K562 (cell line): ENCODE results near the gene BRAP. TPM values are rescaled to one million over a fixed set of nuclear protein-coding genes. Genes with fewer than 3 reads are reported as not detected.

ENCODE experiments used
- ATAC-seq: fragments of 200-7000 bp; cut with Tn5 transposase; 3 replicates; pipeline ENCODE4 v1.9.1; 2020; ENCODE audit warnings: moderate library complexity
- BruUV-seq: library from RNA; stranded (reverse); fragments of 400-500 nt; replicated peaks from 2 replicates; lab custom pipeline; 2021; lab: Mats Ljungman, UMichigan
- CTCF ChIA-PET: fragments of 300-600 bp; formaldehyde crosslinking; extraction: SDS; loops from one replicate; lab custom pipeline; 2021; ENCODE audit warnings: low intra/inter-chr PET ratio; lab: Yijun Ruan, JAX
- POLR2A ChIA-PET: fragments of 300-600, 350-650 bp; sonication (Branson Sonifier 250); formaldehyde crosslinking; extraction: SDS; loops from one replicate; lab custom pipeline; 2021; ENCODE audit warnings: antibody characterized with exemption, inconsistent platforms; lab: Yijun Ruan, JAX
- DNase-seq, 4 experiments: peaks; one replicate each; pipeline versions ENCODE4 v3.0.0 to v3.0.0-alpha.2; 2011 to 2018; ENCODE audit warnings: low spot score in 3 of 4, mixed read lengths in 3 of 4; ENCODE audit errors: extremely low read depth in 1 of 4
- FAIRE-seq: peaks from 2 replicates; lab custom pipeline; 2011; peaks lifted over from hg19 to GRCh38; lab: Jason Lieb, UNC
- H2AFZ ChIP-seq: 2 replicates; pipeline ENCODE4 v1.6.0; 2011; ENCODE audit warnings: low read depth, low read length, control low read depth, inconsistent platforms
- H3K27ac ChIP-seq: fragments of 200-600 bp; 3 replicates; pipeline ENCODE4 v1.8.0; 2011; ENCODE audit warnings: low read depth, mild to moderate bottlenecking, control low read depth, inconsistent platforms, low read length, moderate library complexity, mixed read lengths; ENCODE audit errors: extremely low read depth
- H3K27me3 ChIP-seq, 2 experiments: fragments of 300-600 bp in 1 of 2; 2 replicates in 1 of 2; 3 replicates in 1 of 2; pipeline versions ENCODE4 v1.6.0 to v1.8.0; 2011; ENCODE audit warnings: inconsistent platforms in 2 of 2, low read length in 2 of 2, mild to moderate bottlenecking in 1 of 2, mixed read lengths in 1 of 2, moderate library complexity in 1 of 2; ENCODE audit not compliant: control insufficient read depth in 2 of 2, insufficient read depth in 2 of 2
- H3K36me3 ChIP-seq: fragments of 300-600 bp; 3 replicates; pipeline ENCODE4 v1.8.0; 2011; ENCODE audit warnings: mild to moderate bottlenecking, low read length, inconsistent platforms; ENCODE audit not compliant: control insufficient read depth, insufficient read depth
- H3K4me1 ChIP-seq, 2 experiments: fragments of 200-600 bp in 1 of 2; replicated peaks in 1 of 2; 2 replicates in 1 of 2; 3 replicates in 1 of 2; pipeline versions ENCODE4 v1.5.1 to v1.8.0; 2011; ENCODE audit warnings: inconsistent platforms in 2 of 2, low read length in 2 of 2, mild to moderate bottlenecking in 1 of 2, mixed read lengths in 1 of 2, moderate library complexity in 1 of 2; ENCODE audit not compliant: control insufficient read depth in 2 of 2, insufficient read depth in 2 of 2
- H3K4me2 ChIP-seq: 2 replicates; pipeline ENCODE4 v1.6.1; 2011; ENCODE audit warnings: low read length, control low read depth, inconsistent platforms, mixed read lengths; ENCODE audit not compliant: insufficient read depth
- H3K4me3 ChIP-seq: fragments of 200-600 bp; sonication (generic), shearing (Covaris generic); 2 replicates; pipeline ENCODE4 v1.5.1; 2016; ENCODE audit warnings: control low read depth, inconsistent platforms
- H3K79me2 ChIP-seq: fragments of 200-600 bp; 3 replicates; pipeline ENCODE4 v1.8.0; 2011; ENCODE audit warnings: low read length, inconsistent platforms; ENCODE audit not compliant: control insufficient read depth, insufficient read depth
- H3K9ac ChIP-seq, 2 experiments: 2 replicates each; pipeline versions ENCODE4 v1.6.0 to v1.6.1; 2011; ENCODE audit warnings: low read depth in 2 of 2, low read length in 2 of 2, control low read depth in 1 of 2, inconsistent platforms in 1 of 2, mild to moderate bottlenecking in 1 of 2, mixed read lengths in 1 of 2; ENCODE audit not compliant: insufficient read depth in 1 of 2
- H3K9me1 ChIP-seq: one replicate; pipeline ENCODE4 v1.6.0; 2011; ENCODE audit warnings: inconsistent platforms, mild to moderate bottlenecking, low read length, moderate library complexity; ENCODE audit not compliant: control insufficient read depth, insufficient read depth
- H3K9me3 ChIP-seq: replicated peaks from 2 replicates; pipeline ENCODE4 v1.5.1; 2011; ENCODE audit warnings: low read depth, low read length, inconsistent platforms; ENCODE audit not compliant: control insufficient read depth, insufficient read depth
- H4K20me1 ChIP-seq: replicated peaks from 2 replicates; pipeline ENCODE4 v1.6.1; 2011; ENCODE audit warnings: low read length, inconsistent platforms, mixed read lengths; ENCODE audit not compliant: control insufficient read depth, insufficient read depth
- BRCA1 ChIP-seq, 2 experiments: fragments of 450-650 bp in 1 of 2; sonication (generic) in 1 of 2; formaldehyde crosslinking in 1 of 2; IDR thresholded peaks; 2 replicates each; pipeline versions ENCODE4 v1.5.0 to v1.6.1; 2017 to 2020; ENCODE audit warnings: mild to moderate bottlenecking in 1 of 2, missing genetic modification reagents in 1 of 2
- CBX1 ChIP-seq: sonication (generic); IDR thresholded peaks from 2 replicates; pipeline ENCODE4 v1.6.1; 2016; ENCODE audit warnings: antibody characterized with exemption, low read depth, mild to moderate bottlenecking
- CEBPG ChIP-seq, 3 experiments: fragments of 200-800 bp in 1 of 3; sonication (Bioruptor generic) in 1 of 3; sonication (generic) in 1 of 3; formaldehyde crosslinking in 1 of 3; IDR thresholded peaks in 2 of 3; conservative IDR thresholded peaks in 1 of 3; 2 replicates each; pipeline versions ENCODE4 v1.6.1 to v1.8.0; 2016 to 2022; ENCODE audit warnings: missing compliant biosample characterization in 2 of 3, missing genetic modification characterization in 2 of 3, mild to moderate bottlenecking in 1 of 3, missing genetic modification reagents in 1 of 3
- CTBP1 ChIP-seq: fragments of 450-650 bp; IDR thresholded peaks from 2 replicates; pipeline ENCODE4 v1.6.1; 2016; ENCODE audit warnings: borderline replicate concordance
- JUN ChIP-seq, 2 experiments: sonication (generic) in 1 of 2; formaldehyde crosslinking in 1 of 2; IDR thresholded peaks; 2 replicates each; pipeline versions ENCODE4 v1.6.1 to v1.8.0; 2012 to 2022; ENCODE audit warnings: borderline replicate concordance in 2 of 2, mild to moderate bottlenecking in 2 of 2, improper control_type of control experiment in 1 of 2, low read depth in 1 of 2, low read length in 1 of 2, missing genetic modification reagents in 1 of 2
- MAFK ChIP-seq: IDR thresholded peaks from 2 replicates; pipeline ENCODE4 v1.6.1; 2011; ENCODE audit warnings: low read length, improper control_type of control experiment
- NR3C1 ChIP-seq: sonication (generic); formaldehyde crosslinking; IDR thresholded peaks from 2 replicates; pipeline ENCODE4 v1.8.1; 2022; ENCODE audit warnings: missing genetic modification reagents
- POLR2AphosphoS5 ChIP-seq: IDR thresholded peaks from 2 replicates; pipeline ENCODE4 v1.6.1; 2011; ENCODE audit warnings: mild to moderate bottlenecking, low read depth, low read length, moderate library complexity; ENCODE audit not compliant: control insufficient read depth, insufficient read depth
- RCOR1 ChIP-seq, 2 experiments: IDR thresholded peaks; 2 replicates each; pipeline ENCODE4 v1.6.1; 2012; ENCODE audit warnings: low read depth in 2 of 2, low read length in 2 of 2, borderline replicate concordance in 1 of 2, improper control_type of control experiment in 1 of 2
- XRCC3 ChIP-seq: fragments of 450-650 bp; IDR thresholded peaks from 2 replicates; pipeline ENCODE4 v1.6.1; 2017; ENCODE audit warnings: mild to moderate bottlenecking, moderate library complexity
- ZKSCAN1 ChIP-seq: fragments of 150-350 bp; IDR thresholded peaks from 2 replicates; pipeline ENCODE4 v1.6.1; 2016; ENCODE audit warnings: low read depth, low read length
- ZNF707 ChIP-seq: fragments of 250-450 bp; sonication (Bioruptor Pico); conservative IDR thresholded peaks from 2 replicates; pipeline ENCODE4 v1.8.0; 2022; ENCODE audit warnings: inconsistent platforms, mild to moderate bottlenecking, moderate library complexity
- WGBS: fragments of 100-300 bp; shearing (Covaris generic); methylation state at CpG from one replicate; pipeline ENCODE4 v1.1.6; 2016; ENCODE audit warnings: low coverage, mixed read lengths; ENCODE audit not compliant: insufficient coverage; ENCODE audit errors: missing lambda C conversion rate; 5-methylcytosine and 5-hydroxymethylcytosine counted together
- in situ Hi-C: fragments of 300-500 bp; cut with MboI; formaldehyde crosslinking; loops from 4 replicates; pipeline ENCODE4 v1.15.0; 2018; ENCODE audit warnings: inconsistent platforms, mixed read lengths
- intact Hi-C: fragments of 100-400 bp; cut with micrococcal nuclease; formaldehyde crosslinking; loops from 2 replicates; pipeline ENCODE4 v1.14.2; 2022
- polyA plus RNA-seq, 8 experiments: library from polyadenylated mRNA; depleted of rRNA in 4 of 8; stranded (reverse) in 5 of 8; unstranded in 3 of 8; fragments of >200 nt; fragmentation: Nextera tagmentation in 2 of 8; fragmentation: Illumina TruSeq in 1 of 8; extraction: Ambion mirVana in 2 of 8; extraction: Trizol in 1 of 8; gene quantifications; 2 replicates each; pipeline versions ENCODE4 v1.2.1 to v1.2.3, GENCODE V29; 2011 to 2014; ENCODE audit warnings: inconsistent platforms in 1 of 8, missing spikeins in 1 of 8
- total RNA-seq, 7 experiments: library from RNA; depleted of rRNA in 6 of 7; stranded (reverse); fragments of >200 nt in 6 of 7; fragmentation: Illumina TruSeq in 2 of 7; extraction: Trizol in 2 of 7; gene quantifications; 2 replicates each; pipeline versions ENCODE4 v1.2.1 to v1.2.3, GENCODE V29; 2011 to 2021; ENCODE audit warnings: low replicate concordance in 1 of 7
- TF ChIP-seq, protein P1 (sequence below): fragments of 450-650 bp; IDR thresholded peaks from 2 replicates; pipeline ENCODE4 v1.6.1; 2016; ENCODE audit warnings: antibody characterized with exemption
- TF ChIP-seq, protein P2 (sequence below): fragments of 250-450 bp; sonication (Bioruptor Pico); IDR thresholded peaks from 2 replicates; pipeline ENCODE4 v1.8.0; 2022; ENCODE audit warnings: moderate library complexity, mild to moderate bottlenecking, inconsistent platforms
- TF ChIP-seq, protein P3 (sequence below): fragments of 250-450 bp; sonication (Bioruptor Pico); IDR thresholded peaks from 2 replicates; pipeline ENCODE4 v1.5.0; 2020; ENCODE audit warnings: mild to moderate bottlenecking

BRAP gene
- total and polyA plus RNA-seq, 9 of the 15 experiments (the other 6 are each of a cell fraction or from before 2014, with no cell fraction given), result 2.2 to 32.6 (median 27.5) TPM

DNA sequence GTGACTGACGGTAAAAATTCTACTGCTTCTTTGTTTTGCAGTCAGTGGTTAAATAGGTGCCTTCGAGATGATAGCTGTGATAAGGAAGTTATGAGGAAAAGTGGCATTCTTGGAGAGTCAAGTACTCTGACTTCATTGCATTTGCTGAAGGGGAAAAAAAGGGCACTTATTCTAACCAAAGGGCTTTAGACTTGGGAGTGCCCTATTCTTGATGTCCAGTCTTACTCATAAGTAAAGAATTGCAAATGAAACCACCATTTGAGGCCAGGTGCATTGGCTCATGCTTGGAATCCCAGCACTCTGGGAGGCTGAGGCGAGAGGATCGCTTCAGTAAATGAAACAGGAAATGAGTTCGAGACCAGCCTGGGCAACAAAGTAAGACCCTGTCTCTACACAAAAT lies 40.3 kb downstream of the BRAP start:
- in situ Hi-C loops, result no loop called here
- 92% methylated on average over 5 of the region's 5 CpGs for WGBS
- no peak for DNase-seq
- no peak for FAIRE-seq
- Histone ChIP-seq H3K9me3 (no peaks in the 10 kb centered on the region), H3K36me3 (peaks cover 68% of the 10 kb centered on the region), H3K4me1 (peaks cover 0 to 3% of the 10 kb centered on the region in 2 experiments; a peak in 1 of 5 replicates), H3K27ac (no peak overlapping the region), H3K27me3 (no peaks in the 10 kb centered on the region), H2AFZ (no peak overlapping the region), H3K79me2 (no peaks in the 10 kb centered on the region)
- POLR2A ChIA-PET, result interaction anchor here (0.6 kb wide), 1 partner anchor 17 kb away, joined by 3 read pairs; no protein-coding TSS in a partner anchor
- ATAC-seq, result no peak
- TF ChIP-seq NR3C1 (no peak), CBX1 (no peak), XRCC3 (no peak), ZKSCAN1 (no peak), CTBP1 (no peak), ZNF707 (CRISPR knock-in tag) (no peak), RCOR1 (IDR thresholded peaks at IDR 0.05; ENCODE audit: borderline replicate concordance in 1 of 2, low read depth in 2 of 2, low read length in 2 of 2) (no peak), MAFK (no peak), CEBPG (CRISPR knock-in tag; IDR thresholded peaks at IDR 0.05) (no peak), CEBPG (tag; conservative IDR thresholded peaks at IDR 0.05 in 1 of 2, IDR thresholded peaks at IDR 0.05 in 1 of 2) (no peak), POLR2AphosphoS5 (no peak), JUN (IDR thresholded peaks at IDR 0.05; ENCODE audit: borderline replicate concordance, low read depth, low read length) (no peak), JUN (CRISPR knock-in tag; IDR thresholded peaks at IDR 0.05; ENCODE audit: borderline replicate concordance) (no peak), BRCA1 (IDR thresholded peaks at IDR 0.05) (no peak), BRCA1 (CRISPR knock-in tag; IDR thresholded peaks at IDR 0.05) (no peak)
- TF ChIP-seq, protein P1, sequence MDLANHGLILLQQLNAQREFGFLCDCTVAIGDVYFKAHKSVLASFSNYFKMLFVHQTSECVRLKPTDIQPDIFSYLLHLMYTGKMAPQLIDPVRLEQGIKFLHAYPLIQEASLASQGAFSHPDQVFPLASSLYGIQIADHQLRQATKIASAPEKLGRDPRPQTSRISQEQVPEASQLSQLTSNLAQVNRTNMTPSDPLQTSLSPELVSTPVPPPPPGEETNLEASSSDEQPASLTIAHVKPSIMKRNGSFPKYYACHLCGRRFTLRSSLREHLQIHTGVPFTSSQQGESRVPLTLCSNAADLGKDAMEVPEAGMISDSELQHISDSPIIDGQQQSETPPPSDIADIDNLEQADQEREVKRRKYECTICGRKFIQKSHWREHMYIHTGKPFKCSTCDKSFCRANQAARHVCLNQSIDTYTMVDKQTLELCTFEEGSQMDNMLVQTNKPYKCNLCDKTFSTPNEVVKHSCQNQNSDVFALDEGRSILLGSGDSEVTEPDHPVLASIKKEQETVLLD, result no peak
- TF ChIP-seq, protein P2, sequence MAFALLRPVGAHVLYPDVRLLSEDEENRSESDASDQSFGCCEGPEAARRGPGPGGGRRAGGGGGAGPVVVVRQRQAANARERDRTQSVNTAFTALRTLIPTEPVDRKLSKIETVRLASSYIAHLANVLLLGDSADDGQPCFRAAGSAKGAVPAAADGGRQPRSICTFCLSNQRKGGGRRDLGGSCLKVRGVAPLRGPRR, result no peak
- TF ChIP-seq, protein P3, sequence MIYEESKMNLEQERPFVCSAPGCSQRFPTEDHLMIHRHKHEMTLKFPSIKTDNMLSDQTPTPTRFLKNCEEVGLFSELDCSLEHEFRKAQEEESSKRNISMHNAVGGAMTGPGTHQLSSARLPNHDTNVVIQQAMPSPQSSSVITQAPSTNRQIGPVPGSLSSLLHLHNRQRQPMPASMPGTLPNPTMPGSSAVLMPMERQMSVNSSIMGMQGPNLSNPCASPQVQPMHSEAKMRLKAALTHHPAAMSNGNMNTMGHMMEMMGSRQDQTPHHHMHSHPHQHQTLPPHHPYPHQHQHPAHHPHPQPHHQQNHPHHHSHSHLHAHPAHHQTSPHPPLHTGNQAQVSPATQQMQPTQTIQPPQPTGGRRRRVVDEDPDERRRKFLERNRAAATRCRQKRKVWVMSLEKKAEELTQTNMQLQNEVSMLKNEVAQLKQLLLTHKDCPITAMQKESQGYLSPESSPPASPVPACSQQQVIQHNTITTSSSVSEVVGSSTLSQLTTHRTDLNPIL, result no peak
- TF ChIP-seq, all 486 proteins: peak for 0
- no peak overlapping the region for H3K4me2 ChIP-seq
- no TSS peak for BruUV-seq
- 0 out of 4 replicates have a peak overlapping the region, but pooled peaks of 1 of the 2 experiments have one; percentile 6 for H3K9ac ChIP-seq
- CTCF ChIA-PET, result no interaction called here
- no peak overlapping the region for H3K4me3 ChIP-seq
- no peaks in the 10 kb centered on the region for H3K9me1 ChIP-seq
- no peaks in the 10 kb centered on the region for H4K20me1 ChIP-seq
- intact Hi-C loops, result no loop called here
